Umbilical cord (tissue), 2 donors: ENCODE results near the gene PPP6R2. TPM values are rescaled to one million over a fixed set of nuclear protein-coding genes. Genes with fewer than 3 reads are reported as not detected.
A peak's percentile ranks its signal among the peaks of the same experiment; 100 is the strongest.
"Not testable (repeated sequence)": the region's sequence is repeated elsewhere in the genome, so short reads cannot be mapped to it uniquely, and the experiment has no call there.

Experiments used
- DNase-seq: peaks from one replicate; pipeline ENCODE4 v3.0.0-alpha.2; 2015; ENCODE audit warnings: low spot score
- total RNA-seq: library from RNA; depleted of rRNA; stranded (reverse); fragments of >200 nt; gene quantifications from one replicate; pipeline ENCODE4 v1.2.3, GENCODE V29; 2014; ENCODE audit warnings: low replicate concordance; ENCODE audit not compliant: insufficient read depth

PPP6R2 gene
- total RNA-seq, 1 donor from 2014 or later: 43.8 TPM

DNA sequence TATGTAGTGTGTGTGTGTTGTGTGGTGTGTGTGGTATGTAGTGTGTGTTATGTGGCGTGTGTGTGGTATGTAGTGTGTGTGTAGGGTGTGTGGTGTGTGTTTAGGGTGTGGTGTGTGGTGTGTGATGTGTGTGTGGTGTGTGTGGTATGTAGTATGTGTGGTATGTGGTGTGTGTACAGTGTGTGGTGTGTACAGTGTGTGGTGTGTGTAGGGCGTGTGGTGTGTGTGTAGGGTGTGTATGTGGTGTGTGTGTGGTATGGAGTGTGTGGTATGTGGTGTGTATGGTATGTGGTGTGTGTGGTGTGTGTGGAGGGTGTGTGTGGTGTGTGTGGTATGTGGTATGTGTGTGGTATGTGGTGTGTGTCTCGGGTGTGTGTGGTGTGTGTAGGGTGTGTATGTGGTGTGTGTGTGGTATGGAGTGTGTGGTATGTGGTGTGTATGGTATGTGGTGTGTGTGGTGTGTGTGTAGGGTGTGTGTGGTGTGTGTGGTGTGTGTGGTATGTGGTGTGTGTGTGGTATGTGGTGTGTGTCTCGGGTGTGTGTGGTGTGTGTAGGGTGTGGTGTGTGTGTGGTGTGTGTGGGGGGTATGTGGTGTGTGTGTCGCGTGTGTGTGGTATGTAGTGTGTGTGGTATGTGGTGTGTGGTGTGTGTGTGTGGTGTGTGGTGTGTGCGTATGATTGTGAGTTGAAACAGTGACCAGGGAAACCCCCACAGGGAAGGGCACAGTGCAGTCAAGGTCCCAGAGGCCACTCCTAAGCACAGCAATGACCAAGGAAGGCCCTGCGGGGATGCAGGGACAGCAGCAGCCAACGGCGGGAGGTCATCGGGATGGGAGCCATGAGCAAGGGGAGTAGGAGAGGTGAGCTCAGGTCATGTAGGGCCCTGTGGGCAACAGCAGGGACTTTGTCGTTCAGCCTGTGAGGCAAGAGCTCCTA, 2.9 kb upstream of the PPP6R2 start:
- no peak for DNase-seq

- DNase-seq: peak; percentile 91
These were observed 1.0 kb upstream of the PPP6R2 start for GRCh38 chr22:50341977-50342650.

- DNase-seq: no peak
These were observed 411 bp downstream of the PPP6R2 start for GRCh38 chr22:50343541-50343935.

DNA sequence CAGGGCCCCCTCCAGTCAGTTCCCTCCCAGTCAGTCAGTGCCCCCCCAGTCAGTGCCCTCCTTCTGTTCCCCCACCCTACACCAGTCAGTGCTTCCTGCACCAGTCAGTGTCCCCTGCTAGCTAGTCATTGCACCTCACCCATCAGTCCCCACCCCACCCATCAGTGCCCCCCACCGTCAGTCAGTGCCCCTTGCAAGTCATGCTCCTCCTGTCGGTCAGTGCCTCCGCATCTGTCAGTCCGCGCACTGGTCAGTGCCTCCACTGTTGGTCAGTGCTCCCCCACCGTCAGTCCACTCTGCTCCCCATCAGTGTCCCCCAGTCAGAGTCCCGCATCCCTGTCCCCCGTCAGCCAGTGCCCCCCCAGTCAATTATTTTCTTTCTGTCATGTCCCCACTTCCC, 3.3 kb downstream of the PPP6R2 start:
- no peak for DNase-seq

- DNase-seq: no peak
These were observed 4.0 kb downstream of the PPP6R2 start for GRCh38 chr22:50347157-50347556.

- no peak for DNase-seq
These were observed 4.9 kb downstream of the PPP6R2 start for GRCh38 chr22:50348058-50348457.

- no peak for DNase-seq
These were observed 13.1 kb downstream of the PPP6R2 start for GRCh38 chr22:50356186-50356585.

DNA sequence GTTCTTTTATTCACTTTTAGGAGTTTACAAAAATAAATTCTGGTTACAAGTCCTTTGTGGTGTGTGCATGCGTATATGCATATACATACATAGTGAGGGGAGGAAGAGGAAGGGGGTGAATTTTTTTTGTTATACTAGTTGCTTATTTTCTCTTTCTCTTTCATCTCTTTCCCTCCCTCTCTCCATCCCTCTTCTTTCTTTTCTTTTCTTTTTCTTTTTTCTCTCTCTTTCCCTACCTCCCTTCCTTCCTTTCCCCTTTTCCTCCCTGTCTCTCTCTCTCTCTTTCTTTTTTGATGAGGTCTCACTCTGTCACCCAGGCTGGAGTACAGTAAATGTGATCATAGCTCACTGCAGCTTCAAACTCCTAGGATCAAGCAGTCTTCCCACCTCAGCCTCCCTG, 14.1 kb downstream of the PPP6R2 start:
- DNase-seq: no peak

DNA sequence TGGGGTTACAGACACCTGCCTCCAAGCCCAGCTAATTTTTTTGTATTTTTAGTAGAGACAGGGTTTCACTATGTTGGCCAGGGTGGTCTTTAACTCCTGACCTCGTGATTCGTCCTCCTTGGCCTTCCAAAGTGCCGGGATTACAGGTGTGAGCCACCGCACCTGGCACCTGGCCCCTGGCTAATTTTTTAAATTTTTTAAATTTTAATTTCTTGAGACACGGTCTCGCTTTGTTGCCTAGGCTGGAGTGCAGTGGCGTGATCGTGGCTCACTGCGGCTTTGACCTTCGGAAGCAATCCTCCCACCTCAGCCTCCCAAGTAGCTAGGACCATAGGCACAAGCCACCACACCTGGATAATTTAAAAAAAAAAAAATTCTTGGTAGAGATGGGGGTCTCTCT, 14.6 kb downstream of the PPP6R2 start:
- DNase-seq: no peak

DNA sequence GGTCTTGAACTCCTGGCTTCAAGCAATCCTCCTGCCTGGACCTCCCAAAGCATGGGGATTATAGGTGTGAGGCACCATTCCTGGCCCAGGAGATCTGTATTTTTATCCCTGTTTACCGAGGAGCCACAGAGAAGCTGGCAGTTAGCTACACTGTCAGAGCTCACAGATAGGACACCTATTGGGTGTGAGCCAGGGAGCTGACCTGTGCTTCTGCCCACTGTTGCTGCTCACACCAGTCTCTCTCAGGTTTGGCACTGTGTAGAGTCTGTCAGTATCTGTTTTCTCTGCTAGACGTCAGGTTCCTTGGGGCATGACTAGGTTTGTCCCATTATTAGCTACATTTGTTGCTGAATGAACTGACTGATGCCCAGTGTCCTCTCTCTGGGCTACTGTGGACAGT, 17.5 kb downstream of the PPP6R2 start:
- no peak for DNase-seq

- DNase-seq: no peak
These were observed 18.1 kb downstream of the PPP6R2 start for GRCh38 chr22:50361222-50361621.

- no peak for DNase-seq
These were observed 18.6 kb downstream of the PPP6R2 start for GRCh38 chr22:50361688-50362087.

DNA sequence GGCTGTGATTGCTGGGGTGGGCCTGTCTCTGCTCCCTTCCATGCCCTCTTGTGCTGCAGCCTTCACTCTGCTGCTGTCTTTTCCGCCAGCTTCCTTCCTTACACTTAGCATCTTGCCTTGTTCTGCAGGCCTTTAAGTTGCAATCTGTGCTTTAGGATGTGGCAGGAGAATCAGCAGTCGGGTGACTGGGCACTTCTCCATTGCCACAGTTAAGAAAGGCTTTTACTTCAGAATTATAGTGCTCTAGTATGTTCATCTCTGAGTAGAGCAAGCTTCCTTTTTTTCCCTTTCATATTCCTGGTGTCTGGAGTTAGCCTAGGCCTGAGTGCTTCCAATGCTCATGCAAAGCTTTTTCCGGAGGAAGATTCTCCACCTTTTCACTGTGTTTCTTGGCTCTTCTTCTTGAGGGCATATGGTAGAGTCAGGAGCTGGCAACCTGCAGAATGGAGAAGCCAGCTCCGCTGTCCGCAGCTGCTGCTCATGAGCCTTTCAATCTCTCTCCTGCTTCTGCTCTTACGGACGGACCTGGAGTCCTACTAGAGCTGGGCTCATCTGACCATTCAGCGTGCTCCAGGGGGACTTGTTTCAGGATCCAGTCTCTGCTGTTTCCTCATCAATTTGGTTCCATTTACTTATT, 20.2 kb downstream of the PPP6R2 start:
- no peak for DNase-seq

- DNase-seq: not testable (repeated sequence)
These were observed 20.7 kb downstream of the PPP6R2 start for GRCh38 chr22:50363803-50364194.

- no peak for DNase-seq
These were observed 24.8 kb downstream of the PPP6R2 start for GRCh38 chr22:50367778-50368500.

DNA sequence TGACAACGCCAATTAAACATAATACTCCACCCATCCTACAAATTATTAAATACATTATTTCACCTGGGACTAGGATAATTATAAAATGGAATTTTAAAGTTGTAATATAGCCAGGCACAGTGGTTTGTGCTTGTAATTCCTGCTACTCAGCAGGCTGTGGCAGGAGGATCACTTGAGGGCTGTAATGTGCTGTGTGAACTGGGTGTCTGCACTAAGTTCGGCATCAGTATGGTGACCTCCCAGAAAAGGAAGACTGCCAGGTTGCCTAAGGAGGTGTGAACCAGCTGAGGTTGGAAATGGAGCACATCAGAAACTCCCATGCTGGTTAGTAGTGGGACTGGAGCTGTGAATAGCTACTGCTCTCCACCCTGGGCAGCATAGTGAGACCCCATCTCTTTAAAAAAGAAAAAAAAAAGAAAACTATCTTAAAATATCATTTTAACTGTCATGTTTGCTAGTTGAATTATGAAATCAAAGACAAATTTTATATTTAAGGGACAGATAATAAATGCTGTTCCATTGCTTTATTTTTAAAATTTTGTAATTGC, 28.0 kb downstream of the PPP6R2 start:
- no peak for DNase-seq

- DNase-seq: no peak
These were observed 33.0 kb downstream of the PPP6R2 start for GRCh38 chr22:50376085-50376651.

- not testable (repeated sequence) for DNase-seq
These were observed 38.0 kb downstream of the PPP6R2 start for GRCh38 chr22:50381021-50381555.

DNA sequence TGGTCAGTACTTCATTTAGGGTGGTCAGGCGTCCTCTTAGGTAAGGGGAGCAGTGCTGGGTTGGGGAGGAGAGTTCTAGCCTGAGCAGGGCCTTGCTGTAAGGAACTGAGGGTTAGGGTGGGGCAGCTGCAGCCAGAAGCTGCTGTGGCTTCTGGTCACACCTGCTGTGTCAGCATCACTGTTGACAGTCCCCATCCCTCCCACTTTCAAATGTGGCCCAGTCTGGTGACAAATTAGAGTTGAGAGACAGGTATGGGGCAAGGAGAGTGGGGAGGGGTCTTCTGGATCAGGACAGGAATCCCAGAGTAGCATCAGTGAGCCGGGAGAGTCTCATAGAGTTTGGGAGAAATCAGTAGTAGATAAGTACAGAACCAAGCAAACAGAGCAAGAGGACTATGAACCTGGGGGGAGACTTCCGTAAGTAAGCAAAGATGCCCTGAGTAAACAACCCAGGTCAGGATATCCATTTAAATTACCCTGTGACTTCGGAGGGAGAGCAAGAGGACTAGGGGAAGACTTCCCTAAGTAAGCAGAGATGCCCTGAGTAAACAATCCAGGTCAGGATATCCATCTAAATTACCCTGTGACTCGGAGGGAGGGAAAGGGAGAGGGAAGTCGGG, 53.7 kb downstream of the PPP6R2 start:
- no peak for DNase-seq

DNA sequence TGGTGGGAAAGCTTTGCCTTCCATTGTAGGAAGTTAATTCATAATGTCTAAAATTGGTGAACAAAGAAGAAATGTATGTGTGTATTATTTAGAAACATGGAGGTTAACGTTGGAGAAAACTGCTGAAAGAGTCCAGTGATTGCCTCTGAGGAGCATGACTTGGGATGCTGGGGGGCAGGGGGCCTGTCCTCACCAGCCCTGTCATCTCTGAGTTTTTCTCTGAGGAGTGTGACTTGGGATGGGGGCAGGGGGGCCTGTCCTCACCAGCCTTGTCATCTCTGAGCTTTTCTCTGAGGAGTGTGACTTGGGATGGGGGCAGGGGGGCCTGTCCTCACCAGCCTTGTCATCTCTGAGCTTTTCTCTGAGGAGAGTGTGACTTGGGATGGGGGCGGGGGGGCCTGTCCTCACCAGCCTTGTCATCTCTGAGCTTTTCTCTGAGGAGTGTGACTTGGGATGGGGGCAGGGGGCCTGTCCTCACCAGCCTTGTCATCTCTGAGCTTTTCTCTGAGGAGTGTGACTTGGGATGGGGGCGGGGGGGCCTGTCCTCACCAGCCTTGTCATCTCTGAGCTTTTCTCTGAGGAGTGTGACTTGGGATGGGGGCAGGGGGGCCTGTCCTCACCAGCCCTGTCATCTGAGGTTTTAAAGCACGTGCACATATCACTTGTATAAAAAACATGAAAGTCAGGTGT, 54.4 kb downstream of the PPP6R2 start:
- not testable (repeated sequence) for DNase-seq
